GM19397 (cell line): ENCODE measurements around the gene NRXN3.

ENCODE experiments used
- ATAC-seq: cut with Tn5 transposase; IDR thresholded peaks from one replicate; pipeline ENCODE4 v1.9.1; 2021; ENCODE audit warnings: mild to moderate bottlenecking, moderate library complexity; ENCODE audit not compliant: unreplicated experiment

NRXN3 gene

GRCh38 chr14:79175671-79176070, 1005.5 kb downstream of the NRXN3 start:
- ATAC-seq = no peak

- no peak for ATAC-seq
Measured at GRCh38 chr14:79177106-79177505, 1006.9 kb downstream of the NRXN3 start.

DNA sequence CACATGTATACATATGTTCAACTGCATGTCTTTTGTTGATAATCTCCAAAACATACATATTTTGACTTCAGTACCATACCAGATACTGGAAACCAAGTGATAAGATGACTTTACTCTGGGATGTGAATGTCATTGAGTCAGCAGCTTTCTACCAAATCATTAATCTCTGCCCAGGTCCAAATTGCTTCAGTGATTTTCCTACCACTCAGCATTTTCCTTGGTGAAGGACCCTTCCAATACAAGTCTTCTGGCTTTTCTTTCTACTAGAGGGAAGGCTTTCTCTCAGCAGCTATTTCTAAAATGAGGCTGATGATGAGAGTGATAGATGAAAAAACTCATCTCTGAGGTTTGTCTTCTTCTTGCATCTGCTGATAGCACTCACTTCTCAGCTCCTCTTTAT, 1008.5 kb downstream of the NRXN3 start:
- no peak for ATAC-seq

DNA sequence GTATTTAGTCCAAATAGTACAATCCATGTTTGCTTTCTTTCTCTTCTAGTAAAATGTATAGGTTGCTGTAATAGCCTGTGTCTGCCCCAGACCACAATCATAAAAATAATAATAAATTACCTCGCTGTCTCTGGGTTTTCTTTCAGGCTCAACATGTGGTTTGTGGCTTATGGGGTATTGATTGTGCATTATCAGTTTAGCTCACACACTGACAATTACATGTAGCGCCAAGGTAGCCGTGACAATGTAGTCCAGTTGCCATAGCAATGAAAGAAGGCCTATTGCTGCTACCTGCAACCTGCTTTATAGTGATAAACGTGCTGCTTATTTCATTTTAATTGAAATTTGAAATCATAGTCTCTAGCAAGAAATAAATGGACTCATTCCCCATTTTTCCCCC, 1009.8 kb downstream of the NRXN3 start:
- ATAC-seq = no peak

- no peak for ATAC-seq
Measured at GRCh38 chr14:79180656-79181055, 1010.5 kb downstream of the NRXN3 start.

DNA sequence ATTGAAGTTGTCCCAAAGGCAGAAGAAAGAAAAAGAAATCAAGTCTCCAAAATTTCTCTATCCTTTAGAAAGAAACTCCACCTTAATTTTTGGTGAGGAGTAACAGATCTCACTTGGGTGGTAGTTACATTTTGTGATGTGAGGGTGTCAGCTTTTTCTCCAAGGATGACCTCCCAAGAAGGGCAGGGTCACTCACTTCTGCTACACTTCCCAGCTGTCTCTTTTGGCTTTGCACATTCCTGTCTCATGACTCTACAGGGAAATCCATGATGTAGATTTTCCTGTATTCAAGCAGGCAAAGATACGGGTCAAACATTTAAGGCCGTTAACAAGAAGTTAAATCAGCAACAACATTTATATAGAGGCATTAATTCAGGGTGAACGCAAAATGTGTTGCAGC, 1016.4 kb downstream of the NRXN3 start:
- ATAC-seq = no peak

GRCh38 chr14:79193689-79194477, 1023.7 kb downstream of the NRXN3 start:
- no peak for ATAC-seq

DNA sequence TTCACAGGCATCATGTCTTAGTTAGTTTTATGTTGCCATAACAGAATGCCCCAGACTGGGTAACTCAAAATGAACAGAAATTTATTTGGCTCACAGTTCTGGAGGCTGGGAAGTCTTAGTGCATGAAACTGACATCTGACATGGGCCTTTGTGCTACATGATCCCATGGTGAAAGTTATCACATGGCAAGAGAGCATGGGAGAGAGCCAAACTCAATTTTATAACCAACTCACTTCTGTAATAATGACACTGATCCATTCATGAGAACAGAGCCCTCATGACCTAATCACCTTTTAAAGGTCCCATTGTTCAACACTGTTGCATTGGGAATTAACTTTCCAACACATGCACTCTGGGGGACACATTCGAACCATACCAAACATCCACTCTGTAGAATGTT, 1026.0 kb downstream of the NRXN3 start:
- no peak for ATAC-seq

DNA sequence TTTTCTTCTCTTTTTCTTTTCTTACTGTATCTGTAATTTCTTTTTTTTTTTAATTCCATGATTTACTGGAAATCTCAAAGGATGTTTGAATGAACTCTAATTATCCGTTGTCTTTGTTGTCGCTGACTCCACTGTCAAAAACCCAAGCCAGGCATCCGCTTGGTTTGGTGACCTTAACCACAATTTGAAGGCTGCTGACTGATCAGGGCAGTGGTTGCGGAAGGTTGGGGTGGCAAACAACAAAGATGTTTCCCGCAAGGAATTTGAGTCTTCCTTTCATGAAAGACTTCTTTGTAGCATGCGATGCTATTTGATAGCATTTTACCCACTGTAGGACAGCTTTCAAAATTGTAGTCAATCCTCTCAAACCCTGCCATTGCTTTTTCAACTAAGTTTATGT, 1027.3 kb downstream of the NRXN3 start:
- no peak for ATAC-seq

GRCh38 chr14:79199217-79199616, 1029.0 kb downstream of the NRXN3 start:
- no peak for ATAC-seq

DNA sequence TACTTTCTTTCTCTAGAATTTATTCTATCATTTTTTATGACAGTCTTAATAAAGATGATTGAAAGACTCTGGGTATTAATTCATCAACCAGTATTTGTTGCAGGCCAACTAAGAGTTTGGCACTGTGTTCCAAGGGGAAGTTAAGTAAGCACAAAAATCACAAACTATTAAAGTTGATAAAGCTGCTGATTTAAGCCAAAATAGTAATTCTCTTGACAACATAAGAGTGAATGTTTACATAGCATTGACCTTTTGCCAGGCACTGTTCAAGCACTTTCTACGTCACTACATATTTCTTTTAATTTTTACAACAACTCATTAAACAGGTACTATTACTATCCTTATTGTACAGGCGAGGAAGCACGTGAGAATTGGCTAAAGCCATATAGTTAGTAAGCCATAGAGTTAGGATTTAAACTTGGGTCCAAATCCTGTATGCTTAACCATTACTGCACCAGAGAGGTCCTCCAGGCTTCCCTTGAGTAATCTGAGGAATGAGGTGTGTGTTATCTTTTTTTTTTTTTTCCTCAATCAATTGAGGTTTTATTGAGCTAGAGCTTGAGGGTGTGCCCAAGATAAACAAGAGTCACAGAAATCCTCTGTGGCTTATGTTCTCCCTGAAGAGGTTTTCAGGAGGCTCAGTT, 1031.5 kb downstream of the NRXN3 start:
- ATAC-seq = no peak

DNA sequence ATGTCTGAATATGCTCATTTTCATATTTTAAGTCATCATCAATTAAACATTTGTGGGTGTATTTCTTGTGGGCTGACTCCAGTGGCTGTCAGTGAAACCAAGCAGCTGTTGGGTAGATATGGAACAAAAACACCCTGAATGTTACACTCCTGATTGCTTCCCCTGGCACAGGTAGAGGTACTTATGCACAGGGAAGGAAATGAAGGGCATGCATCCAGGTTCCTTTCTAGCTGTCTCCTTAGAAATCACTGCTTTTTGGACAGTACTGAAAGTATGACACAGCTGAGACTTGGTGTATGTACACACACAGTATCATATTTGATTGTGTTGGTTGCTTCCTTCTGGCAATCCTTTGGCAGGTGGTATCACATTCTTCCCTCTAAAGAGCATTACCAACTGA, 1034.4 kb downstream of the NRXN3 start:
- ATAC-seq = no peak

- ATAC-seq = no peak
Measured at GRCh38 chr14:79209418-79209817, 1039.2 kb downstream of the NRXN3 start.

- ATAC-seq = no peak
Measured at GRCh38 chr14:79225815-79226214, 1055.6 kb downstream of the NRXN3 start.

DNA sequence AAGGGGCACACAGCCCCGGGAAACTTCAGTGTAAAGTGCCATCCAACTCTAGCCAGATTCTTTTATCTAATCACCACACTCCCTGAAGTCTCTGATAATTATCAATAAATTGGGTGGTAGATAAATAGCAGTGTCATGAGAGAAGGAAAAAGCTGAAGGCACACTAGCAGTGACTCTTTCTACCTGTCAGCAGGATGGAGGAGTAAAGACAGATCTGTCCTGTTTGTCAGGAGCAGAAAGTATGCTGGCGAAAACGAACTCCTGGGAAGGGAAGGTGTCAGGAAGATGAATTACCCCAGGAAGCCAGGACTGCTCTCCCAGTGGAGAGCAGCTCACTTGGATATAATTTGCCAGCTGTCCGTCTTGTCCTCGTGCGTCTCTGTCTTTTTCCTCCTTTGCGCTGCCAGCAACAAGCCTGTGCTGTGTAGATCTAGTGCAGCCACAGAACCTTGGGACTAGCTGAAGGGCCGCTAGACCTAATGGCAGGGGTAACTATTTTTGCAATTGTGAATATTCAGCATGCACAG, 1059.3 kb downstream of the NRXN3 start:
- no peak for ATAC-seq

GRCh38 chr14:79242666-79243065, 1072.5 kb downstream of the NRXN3 start:
- ATAC-seq = no peak

- no peak for ATAC-seq
Measured at GRCh38 chr14:79246173-79246572, 1076.0 kb downstream of the NRXN3 start.

DNA sequence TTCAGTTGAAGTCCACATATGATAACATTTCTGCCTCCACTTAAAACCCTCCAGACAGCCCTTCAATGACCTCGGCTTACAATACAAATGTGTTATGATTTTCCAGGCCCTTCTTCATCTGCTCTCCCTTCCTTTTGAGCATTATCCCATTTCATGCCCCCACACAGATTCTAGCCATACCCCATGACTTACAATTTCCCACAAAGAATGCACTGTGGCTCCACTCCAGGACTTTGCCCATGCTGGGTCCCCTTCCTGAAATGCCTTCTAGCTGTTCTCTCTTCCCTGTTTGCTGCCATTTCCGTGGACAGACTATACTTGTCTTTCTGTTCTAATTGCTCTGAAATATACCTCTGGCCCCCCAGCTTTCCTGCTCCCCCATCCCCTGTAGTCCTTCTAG, 1078.0 kb downstream of the NRXN3 start:
- no peak for ATAC-seq

- no peak for ATAC-seq
Measured at GRCh38 chr14:79248771-79249170, 1078.6 kb downstream of the NRXN3 start.

DNA sequence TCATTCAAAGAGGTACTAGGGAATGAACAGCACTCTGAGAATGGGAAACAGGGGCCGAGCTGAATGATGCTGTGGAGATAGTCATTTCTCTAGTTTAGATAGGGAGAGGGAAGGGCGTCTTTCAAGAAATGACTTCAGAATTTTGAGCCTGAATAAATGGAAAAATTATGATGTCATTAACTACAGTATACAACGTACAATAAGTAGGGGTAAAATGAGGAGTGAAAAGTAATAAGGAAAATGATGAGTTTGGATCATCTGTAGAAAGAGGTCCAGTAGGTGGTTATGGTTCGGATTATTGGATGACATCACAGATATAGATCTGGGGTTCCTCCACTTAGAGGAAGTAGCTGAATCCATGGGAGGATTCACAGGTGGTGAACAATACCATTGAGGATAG, 1081.1 kb downstream of the NRXN3 start:
- no peak for ATAC-seq

GRCh38 chr14:79253576-79253975, 1083.4 kb downstream of the NRXN3 start:
- no peak for ATAC-seq

GRCh38 chr14:79254069-79254775, 1084.0 kb downstream of the NRXN3 start:
- ATAC-seq = no peak
